COLO668 (cell line): ENCODE measurements around the gene ZNF462.

ENCODE experiments used
- DNase-seq: peaks from one replicate; lab custom pipeline; 2025; ENCODE audit not compliant: unreplicated experiment; lab: John Stamatoyannopoulos, UW

The ZNF462 gene

GRCh38 chr9:107059220-107059619 is 196.3 kb downstream of the ZNF462 start:
- no peak for DNase-seq

DNA sequence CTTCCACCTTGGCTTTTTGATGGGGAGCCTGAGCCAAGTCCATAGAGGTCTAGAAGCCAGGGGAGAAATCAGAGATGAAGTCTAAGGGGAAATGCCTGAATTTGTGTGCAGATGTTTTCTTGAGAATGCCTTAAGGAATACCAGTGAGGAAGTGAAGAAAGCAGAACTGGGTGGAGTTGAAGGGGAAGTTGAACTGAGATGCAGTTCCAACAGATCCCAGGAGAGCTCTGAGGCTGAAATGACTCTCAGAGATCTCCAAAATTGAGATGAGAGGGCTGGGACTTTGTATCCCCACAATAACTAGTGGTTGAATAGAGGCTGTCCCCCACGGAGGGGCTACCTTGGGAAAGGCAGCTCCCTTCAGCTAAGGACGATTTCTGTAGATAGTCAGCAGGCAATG is 197.1 kb downstream of the ZNF462 start:
- no peak for DNase-seq
